Measurements from ENCODE around the gene HCRTR2.
"Not testable (repeated sequence)": the region's sequence is repeated elsewhere in the genome, so short reads cannot be mapped to it uniquely, and the experiment has no call there.

The HCRTR2 gene

DNA sequence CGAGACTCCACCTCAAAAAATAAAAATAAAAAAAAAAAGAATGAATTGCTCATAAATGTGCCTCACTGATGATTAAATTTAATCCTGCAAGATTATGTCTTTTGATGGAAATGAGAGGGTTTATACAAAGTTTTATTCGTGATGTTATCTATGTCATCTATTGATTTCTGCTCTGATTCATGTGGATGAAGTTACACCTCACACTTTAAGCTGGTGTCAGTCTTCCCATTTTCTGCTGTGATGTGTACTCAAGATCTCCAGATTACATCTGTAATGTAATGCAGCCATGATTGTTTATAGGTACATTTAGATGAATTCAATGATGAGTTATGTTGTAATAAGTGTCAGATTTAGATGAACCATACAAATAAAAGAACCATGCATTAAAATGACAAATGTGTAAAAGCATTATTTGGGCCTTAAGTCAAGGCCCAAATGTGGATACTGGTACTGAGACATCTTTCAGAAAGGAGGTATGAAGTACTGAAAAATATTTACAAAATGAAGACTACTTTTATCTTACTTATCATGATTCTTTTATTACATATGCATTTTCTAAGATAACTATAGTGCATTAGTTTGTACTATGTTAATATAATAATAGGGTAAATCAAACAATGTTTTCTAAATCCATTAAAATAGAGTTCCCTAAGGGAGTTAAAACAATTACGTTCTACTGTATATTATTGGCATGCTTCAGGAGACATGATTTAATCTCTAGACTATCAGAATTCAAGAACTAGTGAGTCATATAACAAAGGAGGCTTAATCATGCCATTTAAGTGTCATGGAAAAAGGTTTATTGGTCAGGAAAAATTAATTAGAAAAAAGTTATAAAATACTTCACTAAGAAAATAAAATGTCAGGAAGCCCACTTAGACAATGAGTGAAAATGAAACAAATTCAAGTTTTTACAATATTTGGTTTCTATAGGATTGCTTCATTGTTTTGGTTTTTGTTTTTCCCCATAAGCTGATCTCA, 34.5 kb downstream of the HCRTR2 start:
- TF ChIP-seq POU2F2 (IDR thresholded peaks at IDR 0.05; ENCODE audit: low read depth, low read length) (no peak), POLR2AphosphoS5 (IDR thresholded peaks at IDR 0.05; ENCODE audit: low read depth, low read length) (no peak), POLR2A (IDR thresholded peaks at IDR 0.05; ENCODE audit: low read depth, low read length) (no peak), SPI1 (IDR thresholded peaks at IDR 0.05; ENCODE audit: low read depth, low read length) (no peak), TAF1 (IDR thresholded peaks at IDR 0.05; ENCODE audit: low read depth, low read length) (no peak), PAX5 (IDR thresholded peaks at IDR 0.05; ENCODE audit: insufficient read depth, low read length, severe bottlenecking) (no peak)
- FAIRE-seq: no peak
- DNase-seq (ENCODE audit: insufficient read length, low spot score): no peak

DNA sequence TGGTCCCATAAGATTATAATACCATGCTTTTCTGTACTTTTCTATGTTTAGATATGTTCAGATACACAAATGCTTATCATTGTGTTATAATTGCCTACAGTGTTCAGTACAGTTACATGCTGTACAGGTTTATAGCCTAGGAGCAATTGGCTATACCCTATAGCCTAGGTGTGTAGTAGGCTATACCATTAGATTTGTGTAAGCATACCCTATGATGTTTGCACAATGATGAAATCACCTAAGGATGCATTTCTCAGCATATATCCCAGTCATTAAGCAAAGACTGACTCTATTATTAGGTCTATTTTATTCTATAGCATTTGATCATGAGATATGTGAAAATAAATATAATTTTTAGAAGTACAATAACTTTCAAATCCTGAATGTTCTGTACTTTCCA, 36.6 kb downstream of the HCRTR2 start:
- FAIRE-seq: no peak
- TF ChIP-seq PAX5 (IDR thresholded peaks at IDR 0.05; ENCODE audit: insufficient read depth, low read length, severe bottlenecking) (no peak), TAF1 (IDR thresholded peaks at IDR 0.05; ENCODE audit: low read depth, low read length) (no peak), POU2F2 (IDR thresholded peaks at IDR 0.05; ENCODE audit: low read depth, low read length) (no peak), POLR2AphosphoS5 (IDR thresholded peaks at IDR 0.05; ENCODE audit: low read depth, low read length) (no peak), POLR2A (IDR thresholded peaks at IDR 0.05; ENCODE audit: low read depth, low read length) (no peak), SPI1 (IDR thresholded peaks at IDR 0.05; ENCODE audit: low read depth, low read length) (no peak)

DNA sequence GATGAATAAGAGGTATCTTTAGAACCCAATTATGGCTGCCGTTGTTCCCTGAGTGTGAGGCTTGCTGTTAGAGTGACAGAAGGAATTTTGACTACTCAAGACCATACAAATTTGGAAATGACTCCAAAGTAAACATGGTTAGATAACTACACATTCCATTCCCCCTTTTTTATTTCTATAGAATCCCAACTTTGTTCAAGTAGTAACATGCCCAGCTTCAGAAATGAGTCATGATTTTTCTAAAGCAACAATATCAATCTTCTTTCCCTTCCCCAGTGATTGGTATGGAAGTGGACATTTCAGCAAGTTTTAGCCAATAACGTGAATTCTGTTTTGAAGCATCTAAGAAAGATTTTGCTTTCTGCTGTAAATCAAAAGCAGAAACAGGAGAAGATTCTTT, 37.8 kb downstream of the HCRTR2 start:
- DNase-seq (ENCODE audit: insufficient read length, low spot score) (no peak), FAIRE-seq (no peak)
- TF ChIP-seq POLR2AphosphoS5 (IDR thresholded peaks at IDR 0.05; ENCODE audit: low read depth, low read length) (no peak), TAF1 (IDR thresholded peaks at IDR 0.05; ENCODE audit: low read depth, low read length) (no peak), SPI1 (IDR thresholded peaks at IDR 0.05; ENCODE audit: low read depth, low read length) (no peak), POU2F2 (IDR thresholded peaks at IDR 0.05; ENCODE audit: low read depth, low read length) (no peak), POLR2A (IDR thresholded peaks at IDR 0.05; ENCODE audit: low read depth, low read length) (no peak), PAX5 (IDR thresholded peaks at IDR 0.05; ENCODE audit: insufficient read depth, low read length, severe bottlenecking) (no peak)

More for the DNA sequence above, 36.6 kb downstream of the HCRTR2 start:
- no peak for DNase-seq (ENCODE audit: insufficient read length, low spot score)

DNA sequence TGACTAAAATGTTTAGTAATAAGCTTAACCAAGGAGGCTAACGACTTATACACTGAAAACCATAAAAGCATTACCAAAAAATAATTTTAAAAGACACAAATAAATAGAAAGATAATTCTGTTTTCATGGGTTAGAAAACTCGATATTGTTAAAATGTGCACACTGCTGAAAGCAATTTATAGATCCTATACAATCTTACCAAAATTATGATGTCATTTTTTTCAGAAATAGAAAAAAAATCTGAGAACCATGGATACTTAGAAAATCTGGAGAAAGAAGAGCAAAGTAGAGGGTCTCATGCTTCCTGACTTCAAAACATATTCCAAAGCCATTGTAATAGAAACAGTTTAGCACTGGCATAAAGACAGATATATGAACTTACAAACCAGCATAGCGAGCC, 46.6 kb downstream of the HCRTR2 start:
- FAIRE-seq (no peak), DNase-seq (ENCODE audit: insufficient read length, low spot score) (no peak)

DNA sequence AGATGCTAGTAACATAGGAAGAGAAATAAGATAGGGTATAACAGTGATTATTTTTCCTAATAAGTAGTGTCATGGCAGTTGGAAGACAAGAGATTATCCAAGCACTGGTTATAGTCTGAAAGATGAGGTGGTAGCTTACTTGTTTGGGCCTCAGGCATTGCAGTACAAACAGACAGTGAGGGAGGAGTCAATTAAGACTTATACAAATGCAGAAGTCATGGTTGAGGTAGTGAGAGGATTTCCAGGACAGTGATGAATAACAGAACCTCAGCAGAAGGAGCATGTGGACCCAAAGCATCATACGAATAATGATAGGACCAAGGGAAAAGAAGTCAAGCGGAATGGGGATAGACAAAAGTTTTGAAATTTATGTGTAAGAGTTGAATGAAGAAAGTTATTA, 53.5 kb downstream of the HCRTR2 start:
- no peak for DNase-seq (ENCODE audit: insufficient read length, low spot score)
- no peak for FAIRE-seq
- TF ChIP-seq TAF1 (IDR thresholded peaks at IDR 0.05; ENCODE audit: low read depth, low read length) (no peak), SPI1 (IDR thresholded peaks at IDR 0.05; ENCODE audit: low read depth, low read length) (no peak), POLR2AphosphoS5 (IDR thresholded peaks at IDR 0.05; ENCODE audit: low read depth, low read length) (no peak), PAX5 (IDR thresholded peaks at IDR 0.05; ENCODE audit: insufficient read depth, low read length, severe bottlenecking) (no peak), POLR2A (IDR thresholded peaks at IDR 0.05; ENCODE audit: low read depth, low read length) (no peak)

More for the DNA sequence above, 46.6 kb downstream of the HCRTR2 start:
- no peak for TF ChIP-seq POU2F2 (IDR thresholded peaks at IDR 0.05; ENCODE audit: low read depth, low read length)
- TF ChIP-seq POLR2AphosphoS5 (IDR thresholded peaks at IDR 0.05; ENCODE audit: low read depth, low read length): no peak
- no peak for TF ChIP-seq TAF1 (IDR thresholded peaks at IDR 0.05; ENCODE audit: low read depth, low read length)
- no peak for TF ChIP-seq PAX5 (IDR thresholded peaks at IDR 0.05; ENCODE audit: insufficient read depth, low read length, severe bottlenecking)
- TF ChIP-seq SPI1 (IDR thresholded peaks at IDR 0.05; ENCODE audit: low read depth, low read length): no peak
- TF ChIP-seq POLR2A (IDR thresholded peaks at IDR 0.05; ENCODE audit: low read depth, low read length): no peak

DNA sequence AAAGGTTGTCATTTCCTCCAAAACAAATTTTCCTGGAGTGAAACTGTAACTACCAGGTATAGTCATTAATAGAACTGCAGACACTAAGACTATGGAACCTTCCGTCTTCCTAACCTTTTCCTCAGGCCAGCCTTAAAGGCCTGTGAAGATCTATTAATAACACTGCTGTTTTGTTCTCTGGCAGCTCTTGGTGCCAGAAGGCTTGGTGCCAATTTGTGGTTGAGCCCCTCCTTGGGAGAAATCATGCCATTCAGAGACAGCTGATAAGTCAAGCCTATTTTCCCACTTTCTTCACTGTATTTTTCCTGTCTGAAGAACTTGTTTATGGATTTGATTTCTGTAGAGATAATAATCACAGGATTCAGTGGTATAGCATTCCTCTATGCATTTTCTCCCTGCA, 64.8 kb downstream of the HCRTR2 start:
- DNase-seq (ENCODE audit: insufficient read length, low spot score) (no peak), FAIRE-seq (no peak)
- TF ChIP-seq POLR2A (IDR thresholded peaks at IDR 0.05; ENCODE audit: low read depth, low read length) (no peak), TAF1 (IDR thresholded peaks at IDR 0.05; ENCODE audit: low read depth, low read length) (no peak), PAX5 (IDR thresholded peaks at IDR 0.05; ENCODE audit: insufficient read depth, low read length, severe bottlenecking) (no peak)

DNA sequence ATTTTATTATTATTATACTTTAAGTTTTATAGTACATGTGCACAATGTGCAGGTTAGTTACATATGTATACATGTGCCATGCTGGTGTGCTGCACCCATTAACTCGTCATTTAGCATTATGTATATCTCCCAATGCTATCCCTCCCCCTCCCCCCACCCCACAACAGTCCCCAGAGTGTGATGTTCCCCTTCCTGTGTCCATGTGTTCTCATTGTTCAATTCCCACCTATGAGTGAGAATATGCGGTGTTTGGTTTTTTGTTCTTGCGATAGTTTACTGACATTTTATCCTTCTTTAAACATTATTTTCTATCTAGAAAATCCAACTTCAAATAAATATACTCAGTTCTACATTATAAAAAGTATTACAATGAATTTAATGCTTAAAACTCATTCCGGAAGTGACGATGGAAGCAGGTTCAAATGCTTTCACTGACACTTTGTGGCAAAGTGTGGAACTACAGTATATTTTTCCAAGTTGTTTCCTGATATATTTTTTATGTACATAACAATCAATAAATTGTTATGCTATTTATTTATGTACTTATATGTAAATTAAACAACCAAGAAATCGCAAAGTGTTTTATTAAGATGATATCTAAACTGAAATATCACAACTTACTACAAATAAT, 66.8 kb downstream of the HCRTR2 start:
- not testable (repeated sequence) for DNase-seq (ENCODE audit: insufficient read length, low spot score); FAIRE-seq

DNA sequence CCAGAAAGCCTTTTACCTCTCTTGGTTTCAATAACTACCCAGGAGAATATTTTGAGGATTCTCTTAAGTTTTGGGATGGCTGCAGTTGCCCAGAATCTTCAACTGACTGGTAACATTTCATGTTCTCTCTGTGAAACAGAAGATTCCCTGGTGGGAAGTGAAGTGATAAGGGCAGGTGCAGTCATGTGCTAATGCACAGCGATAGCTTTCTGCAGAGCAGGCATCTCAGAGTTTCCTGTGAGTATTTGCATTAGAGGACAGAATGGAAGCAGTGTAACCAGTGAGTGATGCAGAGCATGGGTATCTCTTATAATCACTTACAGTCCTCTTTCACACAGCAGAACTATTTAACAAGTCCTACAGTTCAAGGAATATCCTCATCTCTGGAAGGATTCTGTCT, 76.1 kb downstream of the HCRTR2 start:
- no peak for TF ChIP-seq SPI1 (IDR thresholded peaks at IDR 0.05; ENCODE audit: low read depth, low read length)
- TF ChIP-seq TAF1 (IDR thresholded peaks at IDR 0.05; ENCODE audit: low read depth, low read length): no peak
- no peak for TF ChIP-seq POLR2AphosphoS5 (IDR thresholded peaks at IDR 0.05; ENCODE audit: low read depth, low read length)
- no peak for TF ChIP-seq POU2F2 (IDR thresholded peaks at IDR 0.05; ENCODE audit: low read depth, low read length)
- no peak for TF ChIP-seq POLR2A (IDR thresholded peaks at IDR 0.05; ENCODE audit: low read depth, low read length)
- no peak for TF ChIP-seq PAX5 (IDR thresholded peaks at IDR 0.05; ENCODE audit: insufficient read depth, low read length, severe bottlenecking)
- DNase-seq (ENCODE audit: insufficient read length, low spot score) (no peak), FAIRE-seq (no peak)

DNA sequence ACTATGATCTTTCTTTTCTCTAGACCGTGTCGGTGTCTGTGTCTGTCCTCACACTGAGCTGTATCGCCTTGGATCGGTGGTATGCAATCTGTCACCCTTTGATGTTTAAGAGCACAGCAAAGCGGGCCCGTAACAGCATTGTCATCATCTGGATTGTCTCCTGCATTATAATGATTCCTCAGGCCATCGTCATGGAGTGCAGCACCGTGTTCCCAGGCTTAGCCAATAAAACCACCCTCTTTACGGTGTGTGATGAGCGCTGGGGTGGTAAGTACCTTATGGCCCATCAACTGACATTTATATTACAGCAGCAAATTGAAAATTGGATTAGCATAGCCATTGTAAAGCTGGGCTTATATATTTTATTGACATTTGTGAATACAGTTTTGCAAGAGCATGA, 80.8 kb downstream of the HCRTR2 start:
- no peak for TF ChIP-seq SPI1 (IDR thresholded peaks at IDR 0.05; ENCODE audit: low read depth, low read length)
- TF ChIP-seq POLR2A (IDR thresholded peaks at IDR 0.05; ENCODE audit: low read depth, low read length): no peak
- TF ChIP-seq POU2F2 (IDR thresholded peaks at IDR 0.05; ENCODE audit: low read depth, low read length): no peak
- no peak for TF ChIP-seq PAX5 (IDR thresholded peaks at IDR 0.05; ENCODE audit: insufficient read depth, low read length, severe bottlenecking)
- DNase-seq (ENCODE audit: insufficient read length, low spot score) (no peak), FAIRE-seq (no peak)

DNA sequence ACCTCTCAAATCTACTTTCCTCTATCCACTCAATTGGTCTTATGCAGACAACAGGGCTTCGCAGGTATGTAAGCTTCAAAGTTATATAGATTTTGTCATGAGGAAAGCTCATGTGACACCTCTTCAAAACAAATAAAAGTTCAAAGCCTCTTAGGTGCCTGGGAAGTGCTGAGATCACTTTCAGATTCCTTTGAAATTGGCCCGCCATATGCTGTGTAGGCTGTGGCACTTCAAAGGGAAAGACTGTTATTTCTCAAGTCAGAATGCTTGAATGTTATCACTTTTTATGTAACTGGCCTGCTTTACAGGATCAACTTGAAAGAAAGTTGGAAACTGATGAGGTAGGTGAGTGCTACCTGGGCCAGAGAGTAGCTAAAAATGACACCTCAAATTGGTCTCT, 85.9 kb downstream of the HCRTR2 start:
- DNase-seq (ENCODE audit: insufficient read length, low spot score): no peak

More for the DNA sequence above, 85.9 kb downstream of the HCRTR2 start:
- no peak for FAIRE-seq
- no peak for TF ChIP-seq POU2F2 (IDR thresholded peaks at IDR 0.05; ENCODE audit: low read depth, low read length)
- no peak for TF ChIP-seq POLR2AphosphoS5 (IDR thresholded peaks at IDR 0.05; ENCODE audit: low read depth, low read length)
- no peak for TF ChIP-seq TAF1 (IDR thresholded peaks at IDR 0.05; ENCODE audit: low read depth, low read length)
- no peak for TF ChIP-seq POLR2A (IDR thresholded peaks at IDR 0.05; ENCODE audit: low read depth, low read length)
- no peak for TF ChIP-seq PAX5 (IDR thresholded peaks at IDR 0.05; ENCODE audit: insufficient read depth, low read length, severe bottlenecking)
- TF ChIP-seq SPI1 (IDR thresholded peaks at IDR 0.05; ENCODE audit: low read depth, low read length): no peak

Measured in GM12891 (cell line).